ENCODE data around the gene ATP6V1C2. TPM values are rescaled to one million over a fixed set of nuclear protein-coding genes. Genes with fewer than 3 reads are reported as not detected.

Gene ATP6V1C2
- total RNA-seq, 4 donors from 2014 or later: 0.63 to 4.0 (median 1.3) TPM

DNA sequence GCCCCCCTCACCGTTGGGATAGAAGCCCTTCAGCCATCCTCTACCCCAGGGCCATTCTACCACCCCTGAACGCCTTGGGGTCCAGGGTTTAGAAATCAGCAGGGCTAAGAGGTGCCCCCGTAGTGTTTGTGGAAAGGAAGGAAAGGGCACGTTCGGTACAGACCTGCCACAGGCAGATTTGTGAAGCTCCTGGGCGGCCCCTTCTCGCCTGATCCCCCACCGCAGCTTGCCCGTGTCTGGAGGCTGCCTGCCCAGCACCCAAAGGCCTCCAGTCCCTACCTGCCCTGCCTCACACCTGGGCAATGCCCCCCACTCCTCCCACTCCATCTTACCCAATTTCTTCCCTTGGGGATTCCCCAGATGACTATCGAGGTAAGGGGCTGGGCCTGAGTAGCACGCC is 21.2 kb downstream of the ATP6V1C2 start:
- DNase-seq (ENCODE audit: low spot score) (no peak), ATAC-seq (ENCODE audit: low FRiP score) (no peak)
- no peak for TF ChIP-seq CTCF (IDR thresholded peaks at IDR 0.05)

GRCh38 chr2:10750610-10751009 is 29.2 kb downstream of the ATP6V1C2 start:
- TF ChIP-seq CTCF (IDR thresholded peaks at IDR 0.05): no peak
- no peak for DNase-seq (ENCODE audit: low spot score)
- ATAC-seq (ENCODE audit: low FRiP score): no peak

GRCh38 chr2:10752236-10752635 is 30.8 kb downstream of the ATP6V1C2 start:
- DNase-seq (ENCODE audit: low spot score): no peak
- TF ChIP-seq CTCF (IDR thresholded peaks at IDR 0.05): no peak
- no peak for ATAC-seq (ENCODE audit: low FRiP score)

GRCh38 chr2:10753156-10753555 is 31.7 kb downstream of the ATP6V1C2 start:
- DNase-seq (ENCODE audit: low spot score) (no peak), ATAC-seq (ENCODE audit: low FRiP score) (no peak)
- no peak for TF ChIP-seq CTCF (IDR thresholded peaks at IDR 0.05)

DNA sequence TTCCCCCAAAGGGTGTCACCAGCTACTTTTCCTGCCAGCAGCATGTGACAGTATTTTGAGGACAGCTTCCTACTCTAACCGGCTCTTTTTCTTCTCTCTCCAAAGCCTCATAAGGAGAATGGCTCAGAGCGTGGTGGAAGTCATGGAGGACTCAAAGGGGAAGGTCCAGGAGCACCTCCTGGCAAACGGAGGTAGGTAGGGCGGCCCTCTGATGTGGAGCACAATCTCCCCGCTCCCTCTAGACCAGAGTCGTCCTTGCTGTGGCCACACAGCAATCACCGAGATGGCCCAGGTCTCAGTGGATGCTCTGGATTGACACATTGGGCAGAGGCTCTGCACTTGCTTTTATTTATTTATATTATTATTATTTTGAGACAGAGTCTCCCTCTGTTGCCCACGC is 32.4 kb downstream of the ATP6V1C2 start:
- TF ChIP-seq CTCF (IDR thresholded peaks at IDR 0.05): no peak
- ATAC-seq (ENCODE audit: low FRiP score) (no peak), DNase-seq (ENCODE audit: low spot score) (no peak)

DNA sequence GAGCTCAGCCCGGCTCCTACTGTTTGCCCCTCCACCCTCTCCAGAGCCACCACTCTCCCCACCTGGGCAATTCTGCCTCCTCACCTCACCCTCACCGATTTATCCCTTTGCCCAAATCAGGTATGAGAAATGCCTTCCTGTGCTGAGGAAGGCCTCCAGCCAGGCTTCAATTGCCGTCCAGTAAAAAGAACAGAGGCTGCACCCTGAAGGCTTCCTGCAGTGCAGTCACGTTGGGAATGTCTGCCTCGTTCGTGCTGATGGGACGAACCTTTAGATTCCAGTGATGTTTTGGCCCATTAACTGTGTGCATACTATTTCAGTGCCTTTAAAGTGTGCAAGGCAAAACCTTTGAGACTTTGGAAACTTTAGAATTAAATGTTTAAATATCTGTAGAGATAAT is 34.2 kb downstream of the ATP6V1C2 start:
- no peak for TF ChIP-seq CTCF (IDR thresholded peaks at IDR 0.05)
- no peak for DNase-seq (ENCODE audit: low spot score)
- ATAC-seq (ENCODE audit: low FRiP score): no peak

- DNase-seq (ENCODE audit: low spot score): no peak
- TF ChIP-seq CTCF (IDR thresholded peaks at IDR 0.05): no peak
- no peak for ATAC-seq (ENCODE audit: low FRiP score)
These were observed 36.4 kb downstream of the ATP6V1C2 start for GRCh38 chr2:10757814-10758286.
